GM23338 (cell line): ENCODE results near the gene AKAP8L. TPM values are rescaled to one million over a fixed set of nuclear protein-coding genes. Genes with fewer than 3 reads are reported as not detected.

ENCODE experiments used
- ATAC-seq: fragments of 200-7000 bp; cut with Tn5 transposase; 3 replicates; pipeline ENCODE4 v1.9.1; 2020
- DNase-seq: peaks from one replicate; pipeline ENCODE4 v3.0.0-alpha.2; 2015; ENCODE audit warnings: low spot score
- H2AFZ ChIP-seq: fragments of 200-600 bp; sonication (generic); 2 replicates; pipeline ENCODE4 v1.8.0; 2016; ENCODE audit warnings: antibody characterized with exemption, mild to moderate bottlenecking, moderate library complexity
- H3F3A ChIP-seq: fragments of 200-600 bp; sonication (generic); replicated peaks from 2 replicates; pipeline ENCODE4 v1.8.0; 2017; ENCODE audit warnings: antibody characterized with exemption, mixed run types, low read depth
- H3K27ac ChIP-seq: fragments of 200-600 bp; sonication (generic); 2 replicates; pipeline ENCODE4 v1.6.1; 2016; ENCODE audit warnings: low read depth
- H3K27me3 ChIP-seq: fragments of 200-600 bp; sonication (generic); 2 replicates; pipeline ENCODE4 v1.8.0; 2016; ENCODE audit warnings: mild to moderate bottlenecking, mixed run types, moderate library complexity; ENCODE audit not compliant: insufficient read depth
- H3K36me3 ChIP-seq: fragments of 200-600 bp; sonication (generic); 2 replicates; pipeline ENCODE4 v1.8.0; 2016; ENCODE audit warnings: mild to moderate bottlenecking; ENCODE audit not compliant: insufficient read depth
- H3K4me1 ChIP-seq: fragments of 200-600 bp; sonication (generic); 2 replicates; pipeline ENCODE4 v1.8.0; 2016; ENCODE audit warnings: mild to moderate bottlenecking, moderate library complexity; ENCODE audit not compliant: insufficient read depth
- H3K4me2 ChIP-seq: fragments of 200-600 bp; sonication (generic); 2 replicates; pipeline ENCODE4 v1.7.1; 2017; ENCODE audit warnings: mixed run types
- H3K4me3 ChIP-seq: fragments of 200-600 bp; sonication (generic); 2 replicates; pipeline ENCODE4 v1.6.1; 2016; ENCODE audit warnings: mixed run types
- H3K79me2 ChIP-seq: fragments of 200-600 bp; sonication (generic); replicated peaks from 2 replicates; pipeline ENCODE4 v1.8.0; 2017; ENCODE audit warnings: mild to moderate bottlenecking; ENCODE audit not compliant: insufficient read depth
- H3K9me2 ChIP-seq: fragments of 200-600 bp; sonication (generic); 2 replicates; pipeline ENCODE4 v1.8.0; 2017; ENCODE audit not compliant: insufficient read depth
- H4K20me1 ChIP-seq: fragments of 200-600 bp; sonication (generic); replicated peaks from 2 replicates; pipeline ENCODE4 v1.8.0; 2017; ENCODE audit warnings: mild to moderate bottlenecking; ENCODE audit not compliant: insufficient read depth
- H3K27ac Mint-ChIP-seq: 2 replicates; pipeline ENCODE4 v1.8.0; 2020; ENCODE audit warnings: inconsistent platforms, mild to moderate bottlenecking, moderate library complexity, mixed read lengths
- H3K27me3 Mint-ChIP-seq: 3 replicates; pipeline ENCODE4 v1.8.0; 2022; ENCODE audit warnings: low read depth, mild to moderate bottlenecking, moderate library complexity, mixed read lengths, inconsistent platforms; ENCODE audit not compliant: insufficient read depth, poor library complexity
- H3K36me3 Mint-ChIP-seq: 3 replicates; pipeline ENCODE4 v1.8.0; 2021; ENCODE audit warnings: low read depth, mild to moderate bottlenecking, inconsistent platforms, moderate library complexity, mixed read lengths
- H3K4me1 Mint-ChIP-seq: 3 replicates; pipeline ENCODE4 v1.8.0; 2020; ENCODE audit warnings: mild to moderate bottlenecking, inconsistent platforms, mixed read lengths
- H3K4me3 Mint-ChIP-seq: 3 replicates; pipeline ENCODE4 v1.8.0; 2021; ENCODE audit warnings: moderate library complexity, mild to moderate bottlenecking, inconsistent platforms, mixed read lengths
- H3K9me3 Mint-ChIP-seq: 3 replicates; pipeline ENCODE4 v1.8.0; 2020; ENCODE audit warnings: moderate library complexity, mild to moderate bottlenecking, inconsistent platforms, mixed read lengths
- CTCF ChIP-seq, 2 experiments: fragments of 200-600 bp in 1 of 2; sonication (generic) in 1 of 2; conservative IDR thresholded peaks; 2 replicates each; pipeline versions ENCODE4 v1.5.1 to v1.6.1; 2016 to 2017; ENCODE audit warnings: antibody characterized with exemption in 2 of 2, low read depth in 2 of 2, mild to moderate bottlenecking in 2 of 2, moderate library complexity in 1 of 2
- ETS1 ChIP-seq: IDR thresholded peaks from 2 replicates; pipeline ENCODE4 v1.6.1; 2016; ENCODE audit warnings: antibody characterized with exemption
- EZH2 ChIP-seq: fragments of 200-600 bp; sonication (generic); IDR thresholded peaks from one replicate; pipeline ENCODE4 v1.8.0; 2017; ENCODE audit warnings: antibody characterized with exemption, mild to moderate bottlenecking, low read depth; ENCODE audit not compliant: unreplicated experiment
- EZH2phosphoT487 ChIP-seq: fragments of 200-600 bp; sonication (generic); IDR thresholded peaks from one replicate; pipeline ENCODE4 v1.8.1; 2018; ENCODE audit warnings: antibody characterized with exemption; ENCODE audit not compliant: unreplicated experiment
- JUNB ChIP-seq: IDR thresholded peaks from one replicate; pipeline ENCODE4 v1.6.1; 2016; ENCODE audit warnings: antibody characterized with exemption; ENCODE audit not compliant: unreplicated experiment
- NANOG ChIP-seq: IDR thresholded peaks from 2 replicates; pipeline ENCODE4 v1.6.1; 2016; ENCODE audit warnings: antibody characterized with exemption, borderline replicate concordance
- STAT1 ChIP-seq: IDR thresholded peaks from one replicate; pipeline ENCODE4 v1.6.1; 2016; ENCODE audit warnings: antibody characterized with exemption; ENCODE audit not compliant: unreplicated experiment
- ZNF114 ChIP-seq: fragments of 250-450 bp; sonication (Bioruptor Pico); IDR thresholded peaks from 2 replicates; pipeline ENCODE4 v1.5.0; 2020; ENCODE audit warnings: mild to moderate bottlenecking, moderate library complexity
- ZNF331 ChIP-seq: fragments of 250-450 bp; sonication (Bioruptor Pico); IDR thresholded peaks from 2 replicates; pipeline ENCODE4 v1.5.0; 2020; ENCODE audit warnings: low read depth, mild to moderate bottlenecking, moderate library complexity
- ZNF462 ChIP-seq: fragments of 250-450 bp; sonication (Bioruptor Pico); IDR thresholded peaks from 2 replicates; pipeline ENCODE4 v1.5.0; 2020; ENCODE audit warnings: mild to moderate bottlenecking, moderate library complexity
- polyA plus RNA-seq: library from polyadenylated mRNA; unstranded; fragments of >200 nt; fragmentation: Nextera tagmentation; extraction: Ambion mirVana; gene quantifications from 2 replicates; pipeline ENCODE4 v1.2.1, GENCODE V29; 2016
- total RNA-seq: library from RNA; depleted of rRNA; stranded (reverse); fragments of >200 nt; shearing (Covaris generic); gene quantifications from 2 replicates; pipeline ENCODE4 v1.2.3, GENCODE V29; 2014
- TF ChIP-seq, protein P1 (sequence below): IDR thresholded peaks from one replicate; pipeline ENCODE4 v1.6.1; 2018; ENCODE audit warnings: antibody characterized with exemption; ENCODE audit not compliant: unreplicated experiment

Gene AKAP8L
- total and polyA plus RNA-seq, 2 experiments from 2014 or later: 78.8 to 165 TPM

- no peak overlapping the region for H3K27ac Mint-ChIP-seq
- H3K4me1 ChIP-seq: no peaks in the 10 kb centered on the region
- no peak overlapping the region for H3K4me2 ChIP-seq
- ATAC-seq: no peak
- H3K79me2 ChIP-seq: no peaks in the 10 kb centered on the region
- H2AFZ ChIP-seq: no peak overlapping the region
- H3K9me2 ChIP-seq: no peaks in the 10 kb centered on the region
- DNase-seq: no peak
- H3K4me3 Mint-ChIP-seq: no peak overlapping the region
- no peak overlapping the region for H3K27ac ChIP-seq
- H3K27me3 Mint-ChIP-seq: peaks cover 3% of the 10 kb centered on the region
- no peaks in the 10 kb centered on the region for H3K36me3 ChIP-seq
- H3F3A ChIP-seq: no peaks in the 10 kb centered on the region
- no peaks in the 10 kb centered on the region for H3K9me3 Mint-ChIP-seq
- H3K4me3 ChIP-seq: no peak overlapping the region
- H3K27me3 ChIP-seq: no peaks in the 10 kb centered on the region
- TF ChIP-seq NANOG (no peak), STAT1 (no peak), CTCF (conservative IDR thresholded peaks at IDR 0.05; ENCODE audit: low read depth in 2 of 2) (no peak), EZH2phosphoT487 (no peak), ETS1 (no peak), ZNF331 (no peak), JUNB (no peak), EZH2 (no peak), ZNF114 (no peak), ZNF462 (CRISPR knock-in tag) (no peak)
- TF ChIP-seq, protein P1, sequence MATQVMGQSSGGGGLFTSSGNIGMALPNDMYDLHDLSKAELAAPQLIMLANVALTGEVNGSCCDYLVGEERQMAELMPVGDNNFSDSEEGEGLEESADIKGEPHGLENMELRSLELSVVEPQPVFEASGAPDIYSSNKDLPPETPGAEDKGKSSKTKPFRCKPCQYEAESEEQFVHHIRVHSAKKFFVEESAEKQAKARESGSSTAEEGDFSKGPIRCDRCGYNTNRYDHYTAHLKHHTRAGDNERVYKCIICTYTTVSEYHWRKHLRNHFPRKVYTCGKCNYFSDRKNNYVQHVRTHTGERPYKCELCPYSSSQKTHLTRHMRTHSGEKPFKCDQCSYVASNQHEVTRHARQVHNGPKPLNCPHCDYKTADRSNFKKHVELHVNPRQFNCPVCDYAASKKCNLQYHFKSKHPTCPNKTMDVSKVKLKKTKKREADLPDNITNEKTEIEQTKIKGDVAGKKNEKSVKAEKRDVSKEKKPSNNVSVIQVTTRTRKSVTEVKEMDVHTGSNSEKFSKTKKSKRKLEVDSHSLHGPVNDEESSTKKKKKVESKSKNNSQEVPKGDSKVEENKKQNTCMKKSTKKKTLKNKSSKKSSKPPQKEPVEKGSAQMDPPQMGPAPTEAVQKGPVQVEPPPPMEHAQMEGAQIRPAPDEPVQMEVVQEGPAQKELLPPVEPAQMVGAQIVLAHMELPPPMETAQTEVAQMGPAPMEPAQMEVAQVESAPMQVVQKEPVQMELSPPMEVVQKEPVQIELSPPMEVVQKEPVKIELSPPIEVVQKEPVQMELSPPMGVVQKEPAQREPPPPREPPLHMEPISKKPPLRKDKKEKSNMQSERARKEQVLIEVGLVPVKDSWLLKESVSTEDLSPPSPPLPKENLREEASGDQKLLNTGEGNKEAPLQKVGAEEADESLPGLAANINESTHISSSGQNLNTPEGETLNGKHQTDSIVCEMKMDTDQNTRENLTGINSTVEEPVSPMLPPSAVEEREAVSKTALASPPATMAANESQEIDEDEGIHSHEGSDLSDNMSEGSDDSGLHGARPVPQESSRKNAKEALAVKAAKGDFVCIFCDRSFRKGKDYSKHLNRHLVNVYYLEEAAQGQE: no peak
- no peaks in the 10 kb centered on the region for H4K20me1 ChIP-seq
- H3K4me1 Mint-ChIP-seq: no peaks in the 10 kb centered on the region
- no peaks in the 10 kb centered on the region for H3K36me3 Mint-ChIP-seq
Observed at GRCh38 chr19:15442142-15442920, 23.5 kb upstream of the AKAP8L start.
